B cell (primary cell): ENCODE measurements around the gene LAMB1. TPM values are rescaled to one million over a fixed set of nuclear protein-coding genes. Genes with fewer than 3 reads are reported as not detected.

Experiments used
- ATAC-seq: fragments of 200-7000 bp; cut with Tn5 transposase; one replicate; pipeline ENCODE4 v1.10.0; 2021; ENCODE audit warnings: low read depth, mild to moderate bottlenecking, moderate number of reproducible peaks, moderate library complexity
- CTCF ChIA-PET: fragments of 350-600 bp; sonication (Branson Sonifier 250); formaldehyde crosslinking; loops from one replicate; lab custom pipeline; 2021; ENCODE audit warnings: antibody characterized with exemption, inconsistent platforms; lab: Charles Lee
- POLR2A ChIA-PET: fragments of 350-600 bp; sonication (Branson Sonifier 250); formaldehyde crosslinking; loops from one replicate; lab custom pipeline; 2021; ENCODE audit warnings: antibody characterized with exemption; lab: Charles Lee
- DNase-seq: peaks from one replicate; pipeline ENCODE4 v3.0.0; 2013
- H2AFZ ChIP-seq: 2 replicates; pipeline ENCODE4 v1.6.1; 2012; ENCODE audit warnings: mild to moderate bottlenecking, low read depth, low read length; ENCODE audit not compliant: insufficient read depth, poor library complexity, severe bottlenecking
- H3K27ac ChIP-seq, 2 donors: 1 replicate in 1 of 2; 2 replicates in 1 of 2; pipeline ENCODE4 v1.5.1; 2012 to 2013; ENCODE audit warnings: low read length in 2 of 2, mild to moderate bottlenecking in 2 of 2, moderate library complexity in 1 of 2
- H3K27me3 ChIP-seq, 4 experiments: fragments of 200-600 bp in 1 of 4; sonication (generic) in 1 of 4; replicated peaks in 1 of 4; 1 replicate in 2 of 4; 2 replicates in 2 of 4; pipeline versions ENCODE4 v1.6.1 to v1.7.0; 2013 to 2016; ENCODE audit warnings: low read length in 3 of 4, mild to moderate bottlenecking in 2 of 4, mixed read lengths in 1 of 4, moderate library complexity in 1 of 4; ENCODE audit not compliant: insufficient read depth in 4 of 4, control insufficient read depth in 3 of 4; ENCODE audit errors: control extremely low read depth in 1 of 4
- H3K36me3 ChIP-seq, 2 experiments: replicated peaks in 1 of 2; 1 replicate in 1 of 2; 2 replicates in 1 of 2; pipeline versions ENCODE4 v1.6.1 to v1.7.1; 2013; ENCODE audit warnings: low read length in 1 of 2; ENCODE audit not compliant: insufficient read depth in 2 of 2, control insufficient read depth in 1 of 2; ENCODE audit errors: control extremely low read depth in 1 of 2, extremely low read depth in 1 of 2
- H3K4me1 ChIP-seq, 2 donors: fragments of 200-600 bp in 1 of 2; sonication (generic) in 1 of 2; 1 replicate in 1 of 2; 2 replicates in 1 of 2; pipeline versions ENCODE4 v1.5.1 to v1.6.1; 2013 to 2017; ENCODE audit warnings: low read length in 2 of 2; ENCODE audit not compliant: control insufficient read depth in 2 of 2, insufficient read depth in 2 of 2
- H3K4me2 ChIP-seq: replicated peaks from 2 replicates; pipeline ENCODE3; 2012; ENCODE audit warnings: mild to moderate bottlenecking, low read depth, low read length; ENCODE audit not compliant: poor library complexity, severe bottlenecking
- H3K4me3 ChIP-seq, 5 experiments: fragments of 200-600 bp in 1 of 5; sonication (generic) in 1 of 5; 1 replicate in 3 of 5; 2 replicates in 2 of 5; pipeline versions ENCODE4 v1.5.1 to v1.7.0; 2011 to 2016; ENCODE audit warnings: low read length in 4 of 5, mild to moderate bottlenecking in 4 of 5, low read depth in 2 of 5, control low read depth in 1 of 5, moderate library complexity in 1 of 5; ENCODE audit not compliant: insufficient read depth in 1 of 5; ENCODE audit errors: control extremely low read depth in 1 of 5, extremely low read depth in 1 of 5
- H3K79me2 ChIP-seq: fragments of 200-600 bp; sonication (generic); one replicate; pipeline ENCODE4 v1.6.0; 2016; ENCODE audit warnings: low read length; ENCODE audit not compliant: control insufficient read depth, insufficient read depth
- H3K9ac ChIP-seq: fragments of 200-600 bp; sonication (generic); 2 replicates; pipeline ENCODE4 v1.6.1; 2017; ENCODE audit warnings: mild to moderate bottlenecking, low read length, moderate library complexity
- H3K9me3 ChIP-seq, 3 donors: one replicate each; pipeline versions ENCODE4 v1.6.1 to v1.7.1; 2013; ENCODE audit warnings: low read length in 2 of 3; ENCODE audit not compliant: control insufficient read depth in 2 of 3, insufficient read depth in 1 of 3; ENCODE audit errors: control extremely low read depth in 1 of 3
- H4K20me1 ChIP-seq: 2 replicates; pipeline ENCODE4 v1.6.0; 2012; ENCODE audit warnings: mild to moderate bottlenecking, low read length; ENCODE audit not compliant: insufficient read depth, control insufficient read depth, poor library complexity, severe bottlenecking
- H3K27ac Mint-ChIP-seq: one replicate; pipeline ENCODE4 v1.8.0; 2021; ENCODE audit warnings: mixed read lengths
- H3K27me3 Mint-ChIP-seq: one replicate; pipeline ENCODE4 v1.8.0; 2021; ENCODE audit warnings: mixed read lengths
- H3K4me1 Mint-ChIP-seq: one replicate; pipeline ENCODE4 v1.8.0; 2021; ENCODE audit warnings: mixed read lengths
- H3K4me3 Mint-ChIP-seq: one replicate; pipeline ENCODE4 v1.8.0; 2021; ENCODE audit warnings: mixed read lengths
- H3K9me3 Mint-ChIP-seq: one replicate; pipeline ENCODE4 v1.8.0; 2022; ENCODE audit warnings: mixed read lengths; ENCODE audit not compliant: insufficient read depth
- CTCF ChIP-seq: fragments of 200-600 bp; IDR thresholded peaks from one replicate; pipeline ENCODE4 v1.8.0; 2022; ENCODE audit warnings: antibody characterized with exemption, mild to moderate bottlenecking
- EZH2 ChIP-seq: IDR thresholded peaks from 2 replicates; pipeline ENCODE4 v1.6.1; 2012; ENCODE audit warnings: borderline replicate concordance, low read depth, mild to moderate bottlenecking, moderate library complexity, low read length; ENCODE audit not compliant: insufficient read depth, poor library complexity, severe bottlenecking
- WGBS: methylation state at CpG from one replicate; pipeline ENCODE4 v1.1.5; 2013; ENCODE audit warnings: missing lambda C conversion rate; ENCODE audit not compliant: insufficient coverage; 5-methylcytosine and 5-hydroxymethylcytosine counted together
- intact Hi-C: fragments of 100-400 bp; cut with micrococcal nuclease; formaldehyde crosslinking; loops from one replicate; pipeline ENCODE4 v1.10.0; 2022
- polyA plus RNA-seq: library from polyadenylated mRNA; depleted of rRNA; stranded (reverse); fragments of >200 nt; gene quantifications from 2 replicates; pipeline ENCODE4 v1.2.3, GENCODE V29; 2012
- total RNA-seq, 2 donors: library from RNA; stranded (reverse); fragments of 120-200 nt in 1 of 2; gene quantifications; 1 replicate in 1 of 2; 2 replicates in 1 of 2; pipeline versions ENCODE4 v1.2.3 to v1.2.4, GENCODE V29; 2013 to 2022

LAMB1 gene
- total and polyA plus RNA-seq, 2 donors (not counting 1 experiment from before 2014, with no cell fraction given), result not detected

DNA sequence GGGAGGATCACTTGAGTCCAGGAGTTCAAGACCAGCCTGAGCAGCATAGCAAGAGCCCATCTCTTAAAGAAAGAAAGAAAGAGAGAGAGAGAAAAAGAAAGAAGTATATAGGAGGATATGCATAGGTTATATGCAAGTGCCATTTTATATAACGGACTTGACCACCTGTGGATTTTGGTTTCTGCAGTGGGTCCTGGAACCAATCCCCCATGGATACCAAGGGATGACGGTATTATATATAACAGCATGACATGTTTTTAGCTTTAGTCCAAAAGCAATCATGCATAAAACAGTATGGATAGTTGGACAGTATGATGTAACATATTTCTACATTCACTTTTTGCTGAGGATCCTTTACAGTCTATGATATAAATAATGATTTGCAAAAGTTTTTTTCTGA lies 66.6 kb downstream of the LAMB1 start:
- CTCF ChIA-PET, result no interaction called here
- Mint-ChIP-seq H3K27ac (no peak overlapping the region), H3K27me3 (no peaks in the 10 kb centered on the region), H3K4me3 (no peak overlapping the region), H3K9me3 (no peaks in the 10 kb centered on the region), H3K4me1 (no peaks in the 10 kb centered on the region)
- Histone ChIP-seq H3K79me2 (no peaks in the 10 kb centered on the region), H3K4me1 (no peaks in the 10 kb centered on the region), H3K4me2 (no peak overlapping the region), H3K9ac (no peak overlapping the region), H3K27ac (no peak overlapping the region), H2AFZ (no peak overlapping the region), H3K27me3 (no peaks in the 10 kb centered on the region), H3K4me3 (no peak overlapping the region), H3K36me3 (no peaks in the 10 kb centered on the region), H3K9me3 (no peaks in the 10 kb centered on the region), H4K20me1 (no peaks in the 10 kb centered on the region)
- ATAC-seq (no peak), DNase-seq (no peak)
- no peak for TF ChIP-seq CTCF
- no peak for TF ChIP-seq EZH2
- intact Hi-C loops, result no loop called here
- no CpG with 5 or more reads among the region's 2 CpGs for WGBS
- POLR2A ChIA-PET, result no interaction called here

DNA sequence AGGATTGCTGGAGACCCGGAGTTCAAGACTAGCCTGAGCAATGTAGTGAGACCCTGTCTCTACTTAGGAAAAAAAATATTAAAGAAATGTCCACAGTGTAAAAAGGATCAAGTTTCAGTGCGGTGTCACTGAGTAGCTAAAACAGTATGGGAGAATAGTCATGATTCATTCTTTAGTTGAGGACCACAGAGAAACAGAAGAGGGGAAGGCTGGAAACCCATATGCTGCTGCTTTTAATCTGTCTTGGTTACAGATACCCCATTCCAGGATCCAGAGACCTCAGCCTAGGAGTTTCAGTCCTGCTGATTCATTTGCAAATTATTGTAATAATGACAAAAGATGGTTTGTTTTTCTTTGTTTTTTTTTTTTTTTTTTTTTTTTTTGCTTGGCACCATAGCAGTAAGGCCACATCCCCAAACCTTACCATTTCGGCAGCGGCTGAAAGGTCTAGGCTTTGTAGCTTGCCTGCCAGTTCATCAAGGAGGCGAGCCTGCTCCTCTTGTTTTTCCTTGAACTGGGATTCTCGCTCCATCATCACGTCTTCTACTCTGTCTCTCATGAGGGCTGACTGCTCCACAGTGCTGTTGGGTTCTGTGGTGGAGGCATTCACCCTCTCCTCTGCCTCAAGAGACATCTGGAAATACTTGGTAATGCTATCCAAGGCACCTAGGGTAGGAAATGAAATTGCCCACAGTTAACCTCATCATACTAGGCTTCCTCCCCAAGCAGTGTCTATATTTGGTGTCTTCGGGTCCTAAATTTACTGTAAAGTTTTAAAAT lies 67.8 kb downstream of the LAMB1 start:
- Histone ChIP-seq H3K4me2 (no peak overlapping the region), H3K27me3 (no peaks in the 10 kb centered on the region), H3K4me3 (no peak overlapping the region), H3K27ac (no peak overlapping the region), H4K20me1 (no peaks in the 10 kb centered on the region), H3K36me3 (peaks cover 0 to 3% of the 10 kb centered on the region in 2 experiments), H3K9ac (no peak overlapping the region), H3K9me3 (no peaks in the 10 kb centered on the region), H2AFZ (no peak overlapping the region), H3K79me2 (no peaks in the 10 kb centered on the region), H3K4me1 (no peaks in the 10 kb centered on the region)
- Mint-ChIP-seq H3K4me1 (no peaks in the 10 kb centered on the region), H3K9me3 (no peaks in the 10 kb centered on the region), H3K27ac (no peak overlapping the region), H3K27me3 (no peaks in the 10 kb centered on the region), H3K4me3 (no peak overlapping the region)
- DNase-seq (no peak), ATAC-seq (no peak)
- CTCF ChIA-PET, result no interaction called here
- WGBS, result 100% methylated on average over 4 of the region's 8 CpGs
- TF ChIP-seq EZH2 (no peak), CTCF (no peak)
- POLR2A ChIA-PET, result no interaction called here
- intact Hi-C loops, result no loop called here
